Ammon's horn (tissue), 1 donor: ENCODE measurements around the gene GTSE1.
A peak's percentile ranks its signal among the peaks of the same experiment; 100 is the strongest.

Experiments used
- DNase-seq: peaks from one replicate; pipeline ENCODE4 v3.0.0-alpha.2; 2016; ENCODE audit warnings: low spot score

The GTSE1 gene

DNA sequence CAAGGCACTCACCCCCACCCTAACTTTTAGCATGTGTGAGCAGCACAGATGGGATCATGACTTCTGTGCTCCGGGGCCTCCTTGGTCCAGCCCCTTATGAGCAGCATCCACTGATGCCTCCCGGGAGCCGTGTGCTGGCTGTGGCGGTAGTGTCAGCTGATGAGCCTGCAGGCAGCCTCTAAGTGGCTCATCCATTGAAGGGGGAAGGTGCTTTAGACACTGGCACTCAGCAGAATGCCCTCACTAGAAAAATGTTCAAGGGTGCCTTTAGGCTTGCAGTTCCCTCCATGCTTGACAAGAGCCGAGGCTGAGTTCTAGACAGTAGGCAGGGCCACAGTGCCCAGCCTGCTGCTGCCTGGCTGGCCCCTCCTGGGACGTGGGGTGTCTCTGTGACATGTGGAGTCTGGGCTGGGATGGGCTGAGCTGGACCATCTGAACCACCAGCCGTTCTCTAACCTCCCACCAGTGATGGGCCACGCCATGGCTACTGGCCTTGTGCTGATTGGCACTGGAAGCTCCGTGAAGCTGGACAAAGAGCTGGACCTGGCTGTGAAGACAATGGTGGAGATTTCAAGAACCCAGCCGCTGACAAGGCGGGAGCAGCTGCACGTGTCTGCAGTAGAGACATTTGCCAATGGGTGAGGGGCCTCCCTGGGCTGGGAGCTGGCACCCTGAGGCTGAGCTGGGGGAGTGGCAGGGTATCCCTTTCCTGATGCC, 23.1 kb upstream of the GTSE1 start:
- DNase-seq: no peak

- no peak for DNase-seq
Measured at GRCh38 chr22:46274381-46274780, 22.3 kb upstream of the GTSE1 start.

GRCh38 chr22:46275455-46276122, 21.1 kb upstream of the GTSE1 start:
- no peak for DNase-seq

DNA sequence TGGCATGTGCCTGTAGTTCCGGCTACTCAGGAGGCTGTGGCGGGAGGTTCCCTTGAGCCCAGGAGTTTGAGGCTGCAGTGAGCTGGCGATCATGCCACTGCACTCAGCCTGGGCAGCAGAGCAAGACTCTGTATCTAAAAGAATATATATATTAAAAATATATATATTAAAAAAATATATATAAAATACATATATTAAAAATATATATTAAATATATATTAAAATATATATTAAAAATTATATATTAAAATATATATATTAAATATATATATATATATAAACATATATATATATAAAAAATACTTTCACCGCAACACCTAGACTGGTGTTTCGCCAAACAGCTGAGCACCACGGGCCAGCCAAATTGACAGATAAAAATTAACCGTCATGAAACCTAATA, 20.1 kb upstream of the GTSE1 start:
- no peak for DNase-seq

DNA sequence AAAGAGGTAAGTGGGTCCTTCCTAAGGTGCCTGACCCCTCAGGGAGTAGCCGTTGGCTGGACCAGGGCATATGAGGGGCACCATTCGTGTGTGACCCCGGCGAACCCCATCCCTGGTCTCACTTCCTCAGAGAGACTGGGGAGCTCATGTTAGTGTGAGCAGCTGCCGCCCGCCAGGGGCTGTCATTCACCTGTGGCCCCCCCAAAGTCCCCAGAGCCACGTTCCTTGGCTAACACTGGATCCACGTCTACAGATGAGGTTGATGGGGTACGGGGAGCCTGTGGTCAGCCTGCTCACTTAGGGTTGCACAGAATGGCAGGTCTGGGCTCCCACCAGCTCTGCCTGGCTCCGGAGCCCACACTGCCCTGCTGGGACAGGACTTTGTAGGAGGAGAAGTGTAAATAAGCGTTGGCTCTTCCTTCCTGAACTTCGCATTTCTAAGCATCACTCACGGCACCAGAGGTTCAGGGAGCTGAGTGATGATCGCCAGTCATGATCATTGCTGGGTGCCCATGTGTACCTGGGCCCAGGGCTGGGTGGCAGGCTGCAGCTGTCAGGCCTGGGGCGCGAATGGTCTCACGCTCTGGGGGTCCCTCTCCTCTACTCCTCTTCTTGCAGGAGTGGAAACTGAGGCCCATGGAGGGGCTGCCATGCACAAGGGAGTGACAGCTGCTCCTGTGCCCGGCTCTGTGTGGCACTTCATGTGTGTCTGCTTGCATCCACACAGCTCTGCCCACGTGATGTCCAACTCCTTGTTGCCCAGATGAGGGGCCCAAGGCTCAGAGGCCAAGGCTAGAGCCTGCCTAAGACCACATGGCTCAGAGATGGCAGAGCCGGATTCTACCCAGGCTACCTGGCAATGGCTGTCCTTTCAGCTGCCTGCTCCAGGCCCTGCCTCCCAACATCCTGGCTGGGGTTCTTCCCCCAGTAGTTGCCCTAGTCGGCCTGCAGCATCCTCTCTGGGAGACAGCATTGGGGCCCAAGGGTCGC, 17.7 kb upstream of the GTSE1 start:
- DNase-seq: no peak

DNA sequence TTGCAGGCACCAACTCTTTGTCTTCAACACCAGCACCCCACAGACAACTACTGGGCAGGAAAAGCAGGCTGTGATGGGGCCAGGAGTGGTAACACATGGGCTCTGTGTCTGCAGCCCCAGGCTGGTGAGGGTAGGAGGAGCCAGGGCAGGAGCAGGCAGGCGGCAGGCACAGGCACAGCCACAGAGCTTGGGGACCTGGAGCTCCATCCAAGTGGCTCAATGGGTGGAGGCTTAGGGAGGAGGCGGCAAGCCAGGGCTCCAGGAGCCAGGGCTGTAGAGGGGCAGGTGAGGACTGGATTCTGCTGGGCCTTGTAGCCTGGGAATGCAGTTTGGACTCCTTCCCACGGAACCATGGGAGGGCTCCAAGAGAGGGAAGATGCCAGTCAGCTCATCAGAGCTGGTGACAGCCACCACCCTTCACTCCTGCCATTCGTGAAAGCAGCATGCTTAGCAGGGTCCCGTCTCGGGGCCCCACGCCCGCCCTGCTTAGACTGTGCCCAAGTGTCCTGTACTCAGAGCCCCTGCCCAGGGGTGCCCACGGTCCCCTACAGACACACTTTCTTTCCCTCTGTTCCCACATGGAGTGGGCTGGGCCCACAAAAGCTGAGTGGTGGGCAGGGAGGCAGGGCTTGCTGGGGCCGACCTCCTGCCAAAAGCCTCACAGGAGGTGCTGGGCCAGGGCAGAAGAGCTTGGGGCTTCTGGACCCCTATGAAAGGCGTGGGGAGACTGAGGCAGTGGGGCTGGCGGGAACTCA, 16.4 kb upstream of the GTSE1 start:
- DNase-seq: no peak

DNA sequence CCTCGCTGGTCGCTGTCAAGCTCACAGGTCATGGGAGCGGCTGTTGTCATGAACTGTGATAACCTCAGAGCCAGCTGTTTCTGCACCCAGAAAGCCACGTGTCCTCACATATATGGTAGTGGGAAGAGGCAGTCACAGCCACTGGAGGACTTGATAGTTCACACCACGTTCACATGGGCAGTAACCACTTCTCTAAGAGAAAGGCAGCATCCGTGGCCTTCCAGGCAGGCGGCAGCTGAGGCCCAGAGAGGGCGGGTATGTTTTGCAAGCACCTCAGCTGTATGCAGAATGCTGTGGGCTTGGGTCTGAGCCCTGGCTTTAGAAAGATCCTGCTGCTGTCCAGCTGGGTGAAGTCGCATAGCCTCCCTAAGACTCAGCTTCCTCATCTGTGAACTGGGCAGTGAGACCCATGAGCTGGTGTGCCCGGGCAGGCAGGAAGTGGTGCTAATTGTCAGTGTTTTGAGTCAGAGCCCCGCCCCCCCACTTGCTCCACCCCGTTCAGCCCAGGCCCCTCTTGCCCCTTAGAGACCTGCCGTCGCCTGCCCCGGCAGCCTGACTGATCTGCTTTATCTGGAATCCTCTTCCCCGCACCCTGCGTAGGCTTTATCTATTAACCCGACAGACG, 15.6 kb upstream of the GTSE1 start:
- peak; percentile 87 for DNase-seq

DNA sequence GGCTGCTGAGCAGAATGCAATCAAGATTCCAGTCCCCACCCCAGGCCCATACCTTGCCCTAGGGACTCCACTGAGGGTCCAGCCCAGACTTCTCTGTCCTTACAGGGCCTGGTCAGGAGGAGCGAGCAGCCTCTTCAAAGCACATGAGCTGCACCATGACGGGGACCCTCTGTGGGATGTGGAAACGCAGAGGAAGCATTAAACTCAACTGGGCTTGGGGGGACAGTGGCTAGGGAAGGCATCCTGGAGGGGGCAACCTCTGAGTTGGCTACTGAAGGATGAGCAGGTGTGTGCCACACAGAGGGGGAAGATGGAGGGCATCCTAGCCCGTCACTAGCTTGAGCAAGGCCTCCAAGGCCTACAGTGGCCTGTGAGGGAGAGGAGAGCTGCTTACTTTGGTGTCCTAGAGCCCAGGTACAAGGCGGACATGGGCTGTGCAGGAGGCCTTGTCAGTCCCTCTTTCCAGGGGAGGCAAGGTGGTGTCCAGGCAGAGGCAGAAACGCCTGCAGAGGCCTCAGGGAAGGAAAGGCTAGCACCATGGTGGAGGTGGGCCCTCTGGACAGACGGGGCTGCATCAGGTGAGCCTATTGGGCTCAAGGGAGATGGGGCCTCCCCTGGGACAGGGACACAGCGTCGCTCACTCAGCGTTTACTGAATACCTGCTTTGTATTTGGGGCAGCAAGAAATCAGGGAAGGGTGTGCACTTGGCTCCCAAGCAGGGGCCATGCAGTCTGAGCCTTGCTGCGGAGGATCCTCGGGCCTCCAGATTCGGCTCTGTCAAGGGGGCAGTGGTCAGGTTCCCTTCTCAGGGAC, 14.6 kb upstream of the GTSE1 start:
- DNase-seq: no peak

GRCh38 chr22:46286006-46286405, 10.7 kb upstream of the GTSE1 start:
- no peak for DNase-seq

GRCh38 chr22:46286941-46287872, 9.5 kb upstream of the GTSE1 start:
- no peak for DNase-seq

DNA sequence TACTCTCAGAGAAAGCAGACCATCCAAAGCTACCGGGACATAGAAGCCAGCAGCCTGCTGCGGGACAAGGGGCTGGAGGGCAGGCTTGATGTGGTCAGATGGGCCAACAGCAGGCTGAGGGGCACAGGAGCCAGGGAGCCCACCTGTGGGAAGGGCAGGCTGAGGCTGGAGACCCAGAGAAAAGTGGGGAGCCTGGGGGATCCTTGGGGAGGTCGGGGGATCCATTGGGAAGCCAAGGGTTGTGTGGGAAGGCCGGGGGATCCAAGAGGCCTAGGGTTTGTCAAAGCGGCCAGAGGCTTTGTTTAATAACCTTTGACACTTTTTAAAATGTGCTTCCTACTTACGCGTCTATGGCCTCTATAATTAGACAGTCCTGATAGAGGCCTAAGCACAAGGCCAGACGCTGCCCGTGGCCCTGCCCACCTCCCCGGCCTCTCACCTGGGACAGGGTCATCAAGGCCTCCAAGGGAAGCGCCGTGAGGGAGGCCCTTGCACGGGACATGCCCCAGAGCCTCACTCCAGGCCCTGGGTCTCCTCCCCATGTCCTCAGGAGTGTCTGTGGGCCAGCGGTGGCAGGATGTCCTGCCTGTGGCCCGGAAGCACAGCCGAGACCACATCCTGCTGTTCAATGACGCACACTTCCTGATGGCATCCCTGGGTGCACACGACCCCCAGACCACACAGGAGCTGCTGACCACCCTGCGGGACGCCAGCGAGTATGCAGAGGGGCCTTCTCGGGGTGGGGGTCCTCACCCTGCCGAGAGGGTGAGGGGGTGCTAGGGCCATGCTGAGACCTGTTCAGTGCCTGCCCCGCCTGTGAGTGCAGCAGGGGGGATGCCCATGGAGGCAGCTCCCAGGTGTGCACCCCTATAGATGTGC, 8.6 kb upstream of the GTSE1 start:
- no peak for DNase-seq

DNA sequence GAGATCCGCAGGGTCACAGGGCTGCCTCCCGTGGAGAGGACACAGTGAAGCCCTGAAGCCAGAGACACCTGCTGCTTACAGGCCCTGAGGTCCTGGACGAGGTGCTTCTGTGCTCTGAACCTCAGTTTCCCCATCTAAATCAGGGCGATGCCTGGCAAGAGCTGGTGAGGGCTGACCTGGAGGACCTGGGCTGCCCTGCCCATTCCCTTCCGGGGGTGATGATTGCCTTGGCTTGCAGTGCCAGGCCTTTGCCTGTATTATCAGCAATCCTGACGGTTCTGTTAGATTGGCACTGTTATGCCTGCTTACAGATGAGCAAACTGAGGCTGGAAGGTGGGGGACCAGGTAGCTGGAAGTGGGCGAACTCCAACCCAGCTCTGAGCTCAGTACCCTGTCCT, 7.8 kb upstream of the GTSE1 start:
- DNase-seq: no peak

- no peak for DNase-seq
Measured at GRCh38 chr22:46289244-46289891, 7.3 kb upstream of the GTSE1 start.

- no peak for DNase-seq
Measured at GRCh38 chr22:46290121-46290842, 6.4 kb upstream of the GTSE1 start.

GRCh38 chr22:46290843-46291785, 5.6 kb upstream of the GTSE1 start:
- no peak for DNase-seq

GRCh38 chr22:46292173-46292572, 4.5 kb upstream of the GTSE1 start:
- no peak for DNase-seq
